ENCODE measurements around the gene PDE12.
"Not testable (repeated sequence)": the region's sequence is repeated elsewhere in the genome, so short reads cannot be mapped to it uniquely, and the experiment has no call there.

GRCh38 chr3:57611870-57612269, 55.8 kb downstream of the PDE12 start:
- not testable (repeated sequence) for TF ChIP-seq ARNT (IDR thresholded peaks at IDR 0.05); TARDBP (IDR thresholded peaks at IDR 0.05); NFRKB (IDR thresholded peaks at IDR 0.05); BHLHE40 (IDR thresholded peaks at IDR 0.05; ENCODE audit: borderline replicate concordance); LEF1 (IDR thresholded peaks at IDR 0.05; ENCODE audit: borderline replicate concordance); HDGF (IDR thresholded peaks at IDR 0.05; ENCODE audit: borderline replicate concordance); FOXM1 (IDR thresholded peaks at IDR 0.05; ENCODE audit: borderline replicate concordance)

Measured in HEK293T (cell line).